IPS-18a (cell line): ENCODE measurements around the gene PCBD2.
"Not testable (repeated sequence)": the region's sequence is repeated elsewhere in the genome, so short reads cannot be mapped to it uniquely, and the experiment has no call there.

Source experiments
- H3K27ac ChIP-seq: one replicate; pipeline ENCODE4 v1.5.1; 2013; ENCODE audit warnings: low read length
- H3K27me3 ChIP-seq: one replicate; pipeline ENCODE4 v1.6.1; 2013; ENCODE audit warnings: mild to moderate bottlenecking, low read length; ENCODE audit not compliant: control insufficient read depth, insufficient read depth
- H3K36me3 ChIP-seq: one replicate; pipeline ENCODE4 v1.6.1; 2013; ENCODE audit warnings: low read depth, low read length; ENCODE audit not compliant: control insufficient read depth
- H3K4me1 ChIP-seq: one replicate; pipeline ENCODE4 v1.6.1; 2013; ENCODE audit warnings: low read depth, low read length; ENCODE audit not compliant: control insufficient read depth
- H3K4me3 ChIP-seq: one replicate; pipeline ENCODE4 v1.5.1; 2013; ENCODE audit warnings: low read length
- H3K9ac ChIP-seq: one replicate; pipeline ENCODE4 v1.6.1; 2013; ENCODE audit warnings: mild to moderate bottlenecking, low read length, moderate library complexity
- H3K9me3 ChIP-seq: one replicate; pipeline ENCODE4 v1.6.1; 2013; ENCODE audit warnings: low read depth, low read length; ENCODE audit not compliant: control insufficient read depth

The PCBD2 gene

DNA sequence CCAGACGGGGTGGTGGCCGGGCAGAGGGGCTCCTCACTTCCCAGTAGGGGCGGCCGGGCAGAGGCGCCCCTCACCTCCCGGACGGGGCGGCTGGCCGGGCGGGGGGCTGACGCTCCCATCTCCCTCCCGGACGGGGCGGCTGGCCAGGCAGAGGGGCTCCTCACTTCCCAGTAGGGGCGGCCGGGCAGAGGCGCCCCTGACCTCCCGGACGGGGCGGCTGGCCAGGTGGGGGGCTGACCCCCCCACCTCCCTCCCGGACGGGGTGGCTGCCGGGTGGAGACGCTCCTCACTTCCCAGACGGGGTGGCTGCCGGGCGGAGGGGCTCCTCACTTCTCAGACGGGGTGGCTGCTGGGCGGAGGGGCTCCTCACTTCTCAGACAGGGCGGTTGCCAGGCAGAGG is 23.2 kb upstream of the PCBD2 start:
- not testable (repeated sequence) for H3K27ac ChIP-seq, H3K9me3 ChIP-seq, H3K4me1 ChIP-seq, H3K9ac ChIP-seq, H3K4me3 ChIP-seq, H3K27me3 ChIP-seq, H3K36me3 ChIP-seq

- Histone ChIP-seq H3K27me3 (no peaks in the 10 kb centered on the region), H3K27ac (no peak overlapping the region), H3K9ac (no peak overlapping the region), H3K4me1 (no peaks in the 10 kb centered on the region), H3K9me3 (no peaks in the 10 kb centered on the region), H3K36me3 (no peaks in the 10 kb centered on the region), H3K4me3 (no peak overlapping the region)
These were observed 17.3 kb upstream of the PCBD2 start for GRCh38 chr5:134887593-134888159.

DNA sequence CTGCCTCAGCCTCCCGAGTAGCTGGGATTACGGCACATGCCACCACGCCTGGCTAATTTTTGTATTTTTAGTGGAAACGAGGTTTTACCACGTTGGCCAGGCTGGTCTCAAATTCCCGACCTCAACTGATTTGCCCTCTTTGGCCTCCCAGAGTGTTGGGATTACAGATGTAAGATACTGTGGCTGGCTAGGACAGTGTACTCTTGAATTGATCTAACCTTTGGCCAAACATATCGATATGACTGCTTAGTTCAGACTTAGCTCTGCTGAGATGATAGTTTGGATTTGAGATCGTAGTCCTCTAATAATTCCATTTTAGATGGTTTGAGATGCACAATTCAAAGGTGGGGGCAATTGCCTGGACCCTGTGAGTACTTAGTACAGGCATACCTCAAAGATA is 15.6 kb upstream of the PCBD2 start:
- H3K9me3 ChIP-seq = no peaks in the 10 kb centered on the region
- no peak overlapping the region for H3K9ac ChIP-seq
- no peaks in the 10 kb centered on the region for H3K27me3 ChIP-seq
- no peak overlapping the region for H3K27ac ChIP-seq
- H3K36me3 ChIP-seq = no peaks in the 10 kb centered on the region
- H3K4me3 ChIP-seq = no peak overlapping the region
- peaks cover 4% of the 10 kb centered on the region for H3K4me1 ChIP-seq

GRCh38 chr5:134891473-134891872 is 13.5 kb upstream of the PCBD2 start:
- no peak overlapping the region for H3K27ac ChIP-seq
- H3K9me3 ChIP-seq = no peaks in the 10 kb centered on the region
- H3K4me1 ChIP-seq = peaks cover 4% of the 10 kb centered on the region
- H3K4me3 ChIP-seq = no peak overlapping the region
- no peaks in the 10 kb centered on the region for H3K27me3 ChIP-seq
- H3K36me3 ChIP-seq = no peaks in the 10 kb centered on the region
- no peak overlapping the region for H3K9ac ChIP-seq

DNA sequence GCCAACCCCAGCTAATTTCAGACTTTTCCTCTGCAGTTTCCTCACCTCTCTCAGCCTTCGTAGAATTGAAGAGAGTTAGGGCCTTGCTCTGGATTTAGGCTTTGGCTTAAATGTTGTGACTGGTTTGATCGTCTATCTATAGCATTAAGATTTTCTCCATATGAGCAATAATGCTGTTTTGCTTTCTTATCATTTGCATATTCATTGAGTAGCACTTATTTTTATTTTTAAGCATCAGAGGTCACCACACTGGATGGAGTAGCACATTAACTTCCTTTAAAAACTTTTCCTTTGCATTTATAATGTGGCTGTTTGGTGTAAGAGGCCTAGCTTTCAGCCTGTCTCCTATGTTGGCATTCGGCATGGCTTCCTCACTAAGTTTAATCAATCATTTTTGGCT is 12.6 kb upstream of the PCBD2 start:
- Histone ChIP-seq H3K36me3 (no peaks in the 10 kb centered on the region), H3K4me3 (no peak overlapping the region), H3K27ac (no peak overlapping the region), H3K4me1 (peaks cover 4% of the 10 kb centered on the region), H3K27me3 (no peaks in the 10 kb centered on the region), H3K9me3 (no peaks in the 10 kb centered on the region), H3K9ac (no peak overlapping the region)

- no peaks in the 10 kb centered on the region for H3K36me3 ChIP-seq
- H3K4me3 ChIP-seq = no peak overlapping the region
- no peaks in the 10 kb centered on the region for H3K27me3 ChIP-seq
- no peak overlapping the region for H3K27ac ChIP-seq
- no peak overlapping the region for H3K9ac ChIP-seq
- no peaks in the 10 kb centered on the region for H3K9me3 ChIP-seq
- H3K4me1 ChIP-seq = peaks cover 4% of the 10 kb centered on the region
These were observed 12.0 kb upstream of the PCBD2 start for GRCh38 chr5:134892926-134893325.

- H3K27ac ChIP-seq = no peak overlapping the region
- peaks cover 4% of the 10 kb centered on the region for H3K4me1 ChIP-seq
- H3K27me3 ChIP-seq = no peaks in the 10 kb centered on the region
- no peaks in the 10 kb centered on the region for H3K9me3 ChIP-seq
- no peak overlapping the region for H3K4me3 ChIP-seq
- no peak overlapping the region for H3K9ac ChIP-seq
- no peaks in the 10 kb centered on the region for H3K36me3 ChIP-seq
These were observed 11.0 kb upstream of the PCBD2 start for GRCh38 chr5:134893748-134894505.

DNA sequence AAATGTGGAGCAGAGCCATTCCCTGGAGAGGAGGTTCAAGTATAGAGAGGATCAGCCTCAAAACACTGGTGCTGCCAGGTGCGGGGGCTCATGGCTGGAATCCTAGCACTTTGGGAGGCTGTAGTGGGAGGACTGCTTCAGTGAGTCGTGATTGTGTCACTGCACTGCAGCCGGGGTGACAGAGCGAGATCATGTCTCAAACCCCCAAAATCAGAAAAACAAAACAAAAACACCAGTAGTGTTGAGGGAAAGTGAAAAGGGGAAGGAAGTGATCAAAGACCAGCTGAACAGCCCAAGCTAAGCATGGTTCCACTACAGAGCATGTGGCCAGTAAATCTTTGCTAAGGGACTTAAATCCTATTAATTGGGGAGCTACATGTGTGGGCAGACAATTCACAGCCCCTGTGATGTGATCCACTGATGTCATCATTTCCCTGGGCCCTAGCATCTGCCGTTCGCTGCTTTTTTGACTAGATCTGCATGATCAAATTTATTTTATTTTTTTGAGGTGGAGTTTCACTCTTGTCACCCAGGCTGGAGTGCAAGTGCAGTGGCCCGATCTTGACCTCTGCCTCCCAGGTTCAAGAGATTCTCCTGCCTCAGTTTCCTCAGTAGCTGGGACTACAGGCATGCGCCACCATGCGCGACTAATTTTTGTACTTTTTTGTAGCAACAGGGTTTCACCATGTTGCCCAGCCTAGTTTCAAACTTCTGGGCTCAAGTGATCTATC is 2.7 kb upstream of the PCBD2 start:
- no peak overlapping the region for H3K9ac ChIP-seq
- no peak overlapping the region for H3K27ac ChIP-seq
- no peaks in the 10 kb centered on the region for H3K4me1 ChIP-seq
- H3K9me3 ChIP-seq = no peaks in the 10 kb centered on the region
- H3K27me3 ChIP-seq = no peaks in the 10 kb centered on the region
- H3K36me3 ChIP-seq = no peaks in the 10 kb centered on the region
- no peak overlapping the region for H3K4me3 ChIP-seq

GRCh38 chr5:134905246-134905996 is 490 bp downstream of the PCBD2 start:
- H3K27me3 ChIP-seq = no peaks in the 10 kb centered on the region
- no peaks in the 10 kb centered on the region for H3K9me3 ChIP-seq
- no peaks in the 10 kb centered on the region for H3K4me1 ChIP-seq
- H3K9ac ChIP-seq = peak overlapping the region; percentile 97
- H3K4me3 ChIP-seq = peak overlapping the region; percentile 89
- H3K36me3 ChIP-seq = peaks cover 5% of the 10 kb centered on the region
- peak overlapping the region; percentile 41 for H3K27ac ChIP-seq

DNA sequence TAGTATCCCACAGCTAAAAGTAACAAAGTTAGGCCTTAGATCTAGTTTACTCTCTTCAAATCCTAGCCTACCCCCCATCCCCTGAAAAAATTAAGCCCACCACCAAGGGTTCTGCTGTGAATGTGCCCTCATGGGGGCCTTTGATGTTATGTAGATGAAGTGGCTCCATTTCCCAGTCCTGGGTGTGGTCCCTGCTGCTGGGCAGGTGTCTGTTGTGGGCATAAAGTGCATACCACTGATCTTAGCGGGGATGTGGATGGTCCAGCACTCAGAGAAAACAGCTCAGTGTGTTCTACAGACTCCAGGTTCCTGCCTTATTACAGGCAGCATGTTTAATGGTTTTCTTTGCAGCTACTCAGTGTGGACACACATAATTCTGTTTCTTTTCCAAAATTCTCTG is 1.9 kb downstream of the PCBD2 start:
- peaks cover 16% of the 10 kb centered on the region for H3K36me3 ChIP-seq
- H3K9ac ChIP-seq = no peak overlapping the region
- no peaks in the 10 kb centered on the region for H3K9me3 ChIP-seq
- no peaks in the 10 kb centered on the region for H3K4me1 ChIP-seq
- H3K4me3 ChIP-seq = no peak overlapping the region
- H3K27ac ChIP-seq = no peak overlapping the region
- no peaks in the 10 kb centered on the region for H3K27me3 ChIP-seq

- not testable (repeated sequence) for H3K4me3 ChIP-seq, H3K9me3 ChIP-seq, H3K27me3 ChIP-seq, H3K4me1 ChIP-seq, H3K9ac ChIP-seq, H3K27ac ChIP-seq
- H3K36me3 ChIP-seq = peaks cover 25% of the 10 kb centered on the region
These were observed 5.8 kb downstream of the PCBD2 start for GRCh38 chr5:134910752-134911151.
